ENCODE data around the gene DLG2. TPM values are rescaled to one million over a fixed set of nuclear protein-coding genes. Genes with fewer than 3 reads are reported as not detected.
A peak's percentile ranks its signal among the peaks of the same experiment; 100 is the strongest.

DLG2 gene
- total RNA-seq, 2 experiments from 2014 or later, result 6.9 to 8.2 TPM

DNA sequence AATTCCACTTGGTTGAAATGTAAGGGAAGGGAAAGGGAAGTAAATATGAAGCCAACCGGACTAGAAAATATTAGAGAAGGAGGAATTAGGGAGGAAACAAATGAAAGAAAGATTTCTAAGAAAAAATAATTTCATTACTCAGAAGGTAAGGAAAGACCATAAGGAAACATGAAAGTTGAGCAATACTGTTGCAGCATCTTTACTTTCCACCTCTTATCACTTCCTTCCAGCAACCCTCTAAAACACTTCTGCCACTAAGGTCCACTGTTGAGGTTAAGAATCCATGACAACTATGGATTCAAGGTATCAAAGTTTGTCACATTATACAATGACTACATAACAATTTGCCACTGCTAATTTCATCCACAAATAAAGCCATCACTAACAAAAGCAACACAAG lies 308.6 kb downstream of the DLG2 start:
- Histone ChIP-seq H3K9me2 (ENCODE audit: insufficient read depth, low read length) (peaks cover 9% of the 10 kb centered on the region; the same call in 1 of the 2 replicates), H2AFZ (ENCODE audit: low read length) (peak overlapping the region; percentile 96; the same call in 1 of the 2 replicates), H3K27ac (ENCODE audit: low read depth, low read length, poor library complexity, severe bottlenecking) (no peak overlapping the region), H3K9me3 (ENCODE audit: low read length) (no peaks in the 10 kb centered on the region), H3K4me3 (ENCODE audit: low read depth, low read length, poor library complexity, severe bottlenecking) (no peak overlapping the region), H3K4me2 (ENCODE audit: low read length) (peak overlapping the region; percentile 83; the same call in 1 of the 2 replicates), H3K79me2 (ENCODE audit: insufficient read depth, low read depth, low read length) (no peaks in the 10 kb centered on the region), H3K4me1 (ENCODE audit: insufficient read depth, low read length, poor library complexity, severe bottlenecking) (peaks cover 47% of the 10 kb centered on the region), H4K20me1 (ENCODE audit: insufficient read depth, low read length) (no peaks in the 10 kb centered on the region), H3K36me3 (ENCODE audit: insufficient read depth, low read length) (no peaks in the 10 kb centered on the region; the same call in 1 of the 2 replicates)
- TF ChIP-seq EZH2phosphoT487 (IDR thresholded peaks at IDR 0.05; ENCODE audit: borderline replicate concordance, low read depth, low read length), result no peak
- TF ChIP-seq, protein P1, sequence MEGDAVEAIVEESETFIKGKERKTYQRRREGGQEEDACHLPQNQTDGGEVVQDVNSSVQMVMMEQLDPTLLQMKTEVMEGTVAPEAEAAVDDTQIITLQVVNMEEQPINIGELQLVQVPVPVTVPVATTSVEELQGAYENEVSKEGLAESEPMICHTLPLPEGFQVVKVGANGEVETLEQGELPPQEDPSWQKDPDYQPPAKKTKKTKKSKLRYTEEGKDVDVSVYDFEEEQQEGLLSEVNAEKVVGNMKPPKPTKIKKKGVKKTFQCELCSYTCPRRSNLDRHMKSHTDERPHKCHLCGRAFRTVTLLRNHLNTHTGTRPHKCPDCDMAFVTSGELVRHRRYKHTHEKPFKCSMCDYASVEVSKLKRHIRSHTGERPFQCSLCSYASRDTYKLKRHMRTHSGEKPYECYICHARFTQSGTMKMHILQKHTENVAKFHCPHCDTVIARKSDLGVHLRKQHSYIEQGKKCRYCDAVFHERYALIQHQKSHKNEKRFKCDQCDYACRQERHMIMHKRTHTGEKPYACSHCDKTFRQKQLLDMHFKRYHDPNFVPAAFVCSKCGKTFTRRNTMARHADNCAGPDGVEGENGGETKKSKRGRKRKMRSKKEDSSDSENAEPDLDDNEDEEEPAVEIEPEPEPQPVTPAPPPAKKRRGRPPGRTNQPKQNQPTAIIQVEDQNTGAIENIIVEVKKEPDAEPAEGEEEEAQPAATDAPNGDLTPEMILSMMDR (conservative IDR thresholded peaks at IDR 0.05; ENCODE audit: low read length), result no peak
- DNase-seq (ENCODE audit: low spot score), result no peak
- no TSS peak for BruUV-seq (replicated peaks)
- CTCF ChIA-PET (ENCODE audit: unreplicated experiment), result no interaction called here
- intact Hi-C loops (cut with micrococcal nuclease; ENCODE audit: unreplicated experiment), result loop anchor here (5.0 kb wide), 2 partner anchors 211 to 771 kb away; no protein-coding TSS in a partner anchor
- POLR2A ChIA-PET, result interaction anchor here (1.6 kb wide), 1 partner anchor 13 kb away, joined by 3 read pairs; no protein-coding TSS in a partner anchor

DNA sequence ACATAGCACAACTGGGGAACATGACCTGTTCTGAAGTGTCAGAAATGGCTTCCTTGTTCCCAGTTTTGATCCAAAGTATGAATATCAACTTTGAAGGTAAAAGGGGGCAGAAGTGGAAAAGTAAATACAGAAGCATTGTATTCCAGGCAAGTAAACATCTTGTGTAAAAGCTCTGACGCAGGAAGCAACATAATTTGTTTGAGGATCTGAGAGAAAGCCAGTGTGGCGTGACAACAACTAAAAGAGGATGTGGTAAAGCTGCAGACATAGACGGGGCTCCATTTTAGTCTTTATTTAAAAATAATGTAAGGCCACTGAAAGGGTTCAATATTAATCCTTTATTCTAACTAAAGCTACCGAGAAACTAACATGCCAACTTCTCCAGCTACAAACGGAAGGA lies 310.2 kb downstream of the DLG2 start:
- Histone ChIP-seq H3K4me3 (ENCODE audit: low read depth, low read length, poor library complexity, severe bottlenecking) (peak overlapping the region; percentile 55), H2AFZ (ENCODE audit: low read length) (peak overlapping the region; percentile 96), H3K36me3 (ENCODE audit: insufficient read depth, low read length) (no peaks in the 10 kb centered on the region; the same call in 1 of the 2 replicates), H3K79me2 (ENCODE audit: insufficient read depth, low read depth, low read length) (no peaks in the 10 kb centered on the region), H3K9me3 (ENCODE audit: low read length) (no peaks in the 10 kb centered on the region), H3K27ac (ENCODE audit: low read depth, low read length, poor library complexity, severe bottlenecking) (peak overlapping the region; percentile 88), H3K4me1 (ENCODE audit: insufficient read depth, low read length, poor library complexity, severe bottlenecking) (peaks cover 47% of the 10 kb centered on the region), H3K4me2 (ENCODE audit: low read length) (peak overlapping the region; percentile 83), H4K20me1 (ENCODE audit: insufficient read depth, low read length) (no peaks in the 10 kb centered on the region), H3K9me2 (ENCODE audit: insufficient read depth, low read length) (peaks cover under 1% of the 10 kb centered on the region; the same call in 1 of the 2 replicates)
- DNase-seq (ENCODE audit: low spot score), result peak; percentile 87
- ChIA-PET CTCF (ENCODE audit: unreplicated experiment) (interaction anchor here (0.6 kb wide), 1 partner anchor 63 kb away, joined by 3 read pairs; no protein-coding TSS in a partner anchor), POLR2A (interaction anchor here (0.8 kb wide), 1 partner anchor 14 kb away, joined by 4 read pairs; no protein-coding TSS in a partner anchor)
- TF ChIP-seq, protein P1 (conservative IDR thresholded peaks at IDR 0.05; ENCODE audit: low read length), result no peak
- no peak for TF ChIP-seq EZH2phosphoT487 (IDR thresholded peaks at IDR 0.05; ENCODE audit: borderline replicate concordance, low read depth, low read length)
- no TSS peak for BruUV-seq (replicated peaks)
- intact Hi-C loops (cut with micrococcal nuclease; ENCODE audit: unreplicated experiment), result loop anchor here (5.0 kb wide), 2 partner anchors 210 to 770 kb away; no protein-coding TSS in a partner anchor

DNA sequence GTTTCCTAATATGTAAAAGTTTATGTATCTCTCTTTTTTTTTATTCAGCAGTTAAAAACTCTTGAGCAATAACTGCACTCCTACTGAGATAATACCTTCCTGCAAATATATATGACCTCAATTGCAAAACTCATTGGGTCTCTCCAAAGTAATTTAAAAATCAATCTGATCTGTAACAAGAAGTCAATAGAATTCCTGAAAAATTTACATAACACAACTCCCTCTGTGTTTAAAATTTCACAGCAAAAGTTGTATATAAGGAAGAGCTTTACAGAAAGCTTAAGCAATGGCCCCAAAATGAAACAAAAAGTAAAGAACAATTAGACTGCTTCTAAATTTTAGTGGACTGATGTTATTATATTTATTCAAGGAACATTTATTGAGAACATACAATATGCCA lies 313.4 kb downstream of the DLG2 start:
- Histone ChIP-seq H3K9me2 (ENCODE audit: insufficient read depth, low read length) (no peaks in the 10 kb centered on the region), H3K79me2 (ENCODE audit: insufficient read depth, low read depth, low read length) (no peaks in the 10 kb centered on the region), H3K9me3 (ENCODE audit: low read length) (no peaks in the 10 kb centered on the region), H3K4me1 (ENCODE audit: insufficient read depth, low read length, poor library complexity, severe bottlenecking) (peaks cover 54% of the 10 kb centered on the region), H3K27ac (ENCODE audit: low read depth, low read length, poor library complexity, severe bottlenecking) (no peak overlapping the region), H3K36me3 (ENCODE audit: insufficient read depth, low read length) (no peaks in the 10 kb centered on the region; the same call in 1 of the 2 replicates), H3K4me2 (ENCODE audit: low read length) (no peak overlapping the region), H2AFZ (ENCODE audit: low read length) (no peak overlapping the region; the same call in 1 of the 2 replicates), H3K4me3 (ENCODE audit: low read depth, low read length, poor library complexity, severe bottlenecking) (no peak overlapping the region), H4K20me1 (ENCODE audit: insufficient read depth, low read length) (no peaks in the 10 kb centered on the region)
- intact Hi-C loops (cut with micrococcal nuclease; ENCODE audit: unreplicated experiment), result no loop called here
- no peak for DNase-seq (ENCODE audit: low spot score)
- ChIA-PET POLR2A (interaction anchor here (1.0 to 1.7 kb wide), 3 partner anchors 10 to 16 kb away, joined by 4 to 5 read pairs (median 4); no protein-coding TSS in a partner anchor), CTCF (ENCODE audit: unreplicated experiment) (no interaction called here)
- TF ChIP-seq, protein P1 (conservative IDR thresholded peaks at IDR 0.05; ENCODE audit: low read length), result no peak
- TF ChIP-seq EZH2phosphoT487 (IDR thresholded peaks at IDR 0.05; ENCODE audit: borderline replicate concordance, low read depth, low read length), result no peak
- BruUV-seq (replicated peaks), result no TSS peak
